Activated CD8-positive, alpha-beta T cell treated with anti-CD3 and anti-CD28 coated beads for 36 hours (primary cell): ENCODE measurements around the gene NRSN1. TPM values are rescaled to one million over a fixed set of nuclear protein-coding genes. Genes with fewer than 3 reads are reported as not detected.

Experiments used
- ATAC-seq: fragments of 200-7000 bp; cut with Tn5 transposase; one replicate; pipeline ENCODE4 v1.10.0; 2021; ENCODE audit warnings: mild to moderate bottlenecking, moderate library complexity
- CTCF ChIA-PET: fragments of 350-600 bp; sonication (Branson Sonifier 250); formaldehyde crosslinking; loops from one replicate; lab custom pipeline; 2021; ENCODE audit warnings: antibody characterized with exemption; lab: Charles Lee
- POLR2A ChIA-PET: fragments of 350-600 bp; sonication (Branson Sonifier 250); formaldehyde crosslinking; loops from one replicate; lab custom pipeline; 2021; ENCODE audit warnings: antibody characterized with exemption; lab: Charles Lee
- DNase-seq: peaks from one replicate; pipeline ENCODE4 v3.0.0-alpha.2; 2020
- H3K27ac Mint-ChIP-seq: one replicate; pipeline ENCODE4 v1.8.0; 2021; ENCODE audit warnings: mild to moderate bottlenecking, mixed read lengths
- H3K27me3 Mint-ChIP-seq: one replicate; pipeline ENCODE4 v1.8.0; 2021; ENCODE audit warnings: mixed read lengths
- H3K36me3 Mint-ChIP-seq: one replicate; pipeline ENCODE4 v1.8.0; 2021; ENCODE audit warnings: low read depth, mixed read lengths
- H3K4me1 Mint-ChIP-seq: one replicate; pipeline ENCODE4 v1.8.0; 2021; ENCODE audit warnings: low read depth, mixed read lengths
- H3K4me3 Mint-ChIP-seq: one replicate; pipeline ENCODE4 v1.8.0; 2021; ENCODE audit warnings: mild to moderate bottlenecking, moderate library complexity, mixed read lengths
- H3K9me3 Mint-ChIP-seq: one replicate; pipeline ENCODE4 v1.8.0; 2021; ENCODE audit warnings: mixed read lengths
- intact Hi-C: fragments of 100-400 bp; cut with micrococcal nuclease; formaldehyde crosslinking; loops from one replicate; pipeline ENCODE4 v1.10.0; 2022
- total RNA-seq, 2 experiments: library from RNA; stranded (reverse); gene quantifications; one replicate each; pipeline ENCODE4 v1.2.3, GENCODE V29; 2021
- TF ChIP-seq, protein P1 (sequence below): fragments of 200-600 bp; IDR thresholded peaks from one replicate; pipeline ENCODE4 v1.8.0; 2022; ENCODE audit warnings: antibody characterized with exemption, mild to moderate bottlenecking

The NRSN1 gene
- total RNA-seq, 2 experiments from 2014 or later = not detected

- CTCF ChIA-PET = no interaction called here
- intact Hi-C loops = no loop called here
- Mint-ChIP-seq H3K27me3 (peaks cover 4% of the 10 kb centered on the region), H3K9me3 (no peaks in the 10 kb centered on the region), H3K36me3 (no peaks in the 10 kb centered on the region), H3K4me3 (no peak overlapping the region), H3K4me1 (no peaks in the 10 kb centered on the region), H3K27ac (no peak overlapping the region)
- DNase-seq (no peak), ATAC-seq (no peak)
- POLR2A ChIA-PET = no interaction called here
- TF ChIP-seq, protein P1, sequence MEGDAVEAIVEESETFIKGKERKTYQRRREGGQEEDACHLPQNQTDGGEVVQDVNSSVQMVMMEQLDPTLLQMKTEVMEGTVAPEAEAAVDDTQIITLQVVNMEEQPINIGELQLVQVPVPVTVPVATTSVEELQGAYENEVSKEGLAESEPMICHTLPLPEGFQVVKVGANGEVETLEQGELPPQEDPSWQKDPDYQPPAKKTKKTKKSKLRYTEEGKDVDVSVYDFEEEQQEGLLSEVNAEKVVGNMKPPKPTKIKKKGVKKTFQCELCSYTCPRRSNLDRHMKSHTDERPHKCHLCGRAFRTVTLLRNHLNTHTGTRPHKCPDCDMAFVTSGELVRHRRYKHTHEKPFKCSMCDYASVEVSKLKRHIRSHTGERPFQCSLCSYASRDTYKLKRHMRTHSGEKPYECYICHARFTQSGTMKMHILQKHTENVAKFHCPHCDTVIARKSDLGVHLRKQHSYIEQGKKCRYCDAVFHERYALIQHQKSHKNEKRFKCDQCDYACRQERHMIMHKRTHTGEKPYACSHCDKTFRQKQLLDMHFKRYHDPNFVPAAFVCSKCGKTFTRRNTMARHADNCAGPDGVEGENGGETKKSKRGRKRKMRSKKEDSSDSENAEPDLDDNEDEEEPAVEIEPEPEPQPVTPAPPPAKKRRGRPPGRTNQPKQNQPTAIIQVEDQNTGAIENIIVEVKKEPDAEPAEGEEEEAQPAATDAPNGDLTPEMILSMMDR = no peak
These were observed 20.8 kb upstream of the NRSN1 start for GRCh38 chr6:24105191-24105590.

DNA sequence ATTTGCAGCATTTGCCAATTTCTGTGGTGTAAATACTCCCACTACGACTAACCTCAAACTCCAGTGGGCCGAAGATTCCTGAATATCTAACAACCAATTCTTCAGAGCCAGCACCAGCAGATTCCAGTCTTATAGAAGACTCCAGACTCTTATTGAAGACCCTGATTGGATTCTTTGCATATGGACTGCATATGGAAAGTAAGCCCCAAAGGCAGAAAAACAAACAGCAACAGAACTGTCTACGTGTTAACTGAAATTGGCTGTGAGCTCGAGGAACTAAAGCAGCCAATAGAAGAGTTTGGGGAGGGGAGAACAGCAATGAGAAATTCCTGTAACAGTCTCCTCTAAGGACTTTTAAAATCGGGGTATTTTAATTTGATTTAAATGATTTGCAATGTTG lies 19.7 kb upstream of the NRSN1 start:
- no peak overlapping the region for H3K4me3 Mint-ChIP-seq
- TF ChIP-seq, protein P1 = no peak
- no peaks in the 10 kb centered on the region for H3K4me1 Mint-ChIP-seq
- CTCF ChIA-PET = no interaction called here
- no peak overlapping the region for H3K27ac Mint-ChIP-seq
- ATAC-seq (no peak), DNase-seq (no peak)
- peaks cover 4% of the 10 kb centered on the region for H3K27me3 Mint-ChIP-seq
- H3K36me3 Mint-ChIP-seq = no peaks in the 10 kb centered on the region
- intact Hi-C loops = no loop called here
- no peaks in the 10 kb centered on the region for H3K9me3 Mint-ChIP-seq
- POLR2A ChIA-PET = no interaction called here

DNA sequence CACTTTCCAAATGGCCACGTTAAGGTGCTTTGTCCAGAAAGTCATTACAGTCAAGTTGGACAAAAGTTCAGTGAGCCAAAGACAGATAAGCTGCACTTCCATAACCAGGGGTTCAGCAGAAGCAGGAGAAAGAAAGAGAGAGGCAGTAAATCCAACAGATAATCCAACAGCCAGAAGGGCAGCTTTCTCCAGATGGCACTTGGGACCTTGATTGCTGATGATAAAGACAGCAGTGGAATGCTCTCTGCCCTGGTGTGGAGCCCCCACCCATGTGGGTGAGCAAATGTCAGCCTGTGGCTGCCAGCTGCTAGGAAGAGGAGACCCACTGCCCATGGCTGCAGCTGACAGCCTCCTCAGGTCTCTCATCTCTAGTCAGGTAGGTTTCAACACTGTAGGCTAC lies 18.7 kb upstream of the NRSN1 start:
- DNase-seq (no peak), ATAC-seq (no peak)
- Mint-ChIP-seq H3K27ac (no peak overlapping the region), H3K4me1 (no peaks in the 10 kb centered on the region), H3K36me3 (no peaks in the 10 kb centered on the region), H3K4me3 (no peak overlapping the region), H3K9me3 (no peaks in the 10 kb centered on the region), H3K27me3 (peaks cover 2% of the 10 kb centered on the region)
- CTCF ChIA-PET = no interaction called here
- TF ChIP-seq, protein P1 = no peak
- POLR2A ChIA-PET = no interaction called here
- intact Hi-C loops = no loop called here

DNA sequence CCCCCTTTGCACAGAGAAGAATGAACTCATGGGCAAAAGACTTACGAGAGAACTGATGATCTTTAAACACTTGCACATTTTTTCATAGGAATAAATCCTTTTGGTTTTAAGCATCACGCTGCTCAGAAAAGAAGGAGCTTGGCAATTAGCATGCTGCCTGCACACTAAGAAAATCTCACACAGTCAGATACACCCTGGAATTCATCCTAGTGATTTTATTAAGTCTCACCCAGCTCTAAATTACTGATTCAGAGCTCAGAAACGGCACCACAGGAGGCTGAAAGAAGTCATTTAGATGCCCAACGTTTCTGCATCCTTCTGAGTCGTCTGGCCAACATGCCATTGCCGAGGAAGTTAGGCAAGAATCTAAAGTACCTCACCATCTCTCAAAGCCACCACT lies 18.0 kb upstream of the NRSN1 start:
- CTCF ChIA-PET = no interaction called here
- POLR2A ChIA-PET = no interaction called here
- H3K27me3 Mint-ChIP-seq = peaks cover 2% of the 10 kb centered on the region
- no peaks in the 10 kb centered on the region for H3K4me1 Mint-ChIP-seq
- ATAC-seq = no peak
- TF ChIP-seq, protein P1 = no peak
- no peak overlapping the region for H3K27ac Mint-ChIP-seq
- no peak overlapping the region for H3K4me3 Mint-ChIP-seq
- H3K9me3 Mint-ChIP-seq = no peaks in the 10 kb centered on the region
- intact Hi-C loops = no loop called here
- DNase-seq = no peak
- no peaks in the 10 kb centered on the region for H3K36me3 Mint-ChIP-seq

DNA sequence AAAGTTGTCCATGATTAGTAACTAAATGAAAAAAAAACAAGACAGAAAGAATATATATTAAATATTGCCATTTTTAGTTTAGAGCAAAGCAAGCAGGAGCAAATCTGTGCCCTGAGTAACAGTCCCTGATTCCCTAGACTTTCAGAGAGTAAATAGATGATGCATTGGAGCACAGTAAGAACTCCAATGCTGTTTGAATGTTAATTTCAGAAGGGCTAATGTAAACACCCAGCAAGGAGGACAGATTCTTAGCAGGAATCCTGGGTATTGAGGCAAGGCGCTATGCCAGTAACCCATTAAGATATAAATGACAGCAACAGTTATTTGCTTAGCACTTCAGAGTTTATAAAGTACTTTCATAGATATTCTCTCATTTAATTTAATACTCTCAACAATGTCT lies 15.6 kb upstream of the NRSN1 start:
- H3K9me3 Mint-ChIP-seq = no peaks in the 10 kb centered on the region

More for the DNA sequence above, 15.6 kb upstream of the NRSN1 start:
- H3K4me1 Mint-ChIP-seq = no peaks in the 10 kb centered on the region
- intact Hi-C loops = no loop called here
- TF ChIP-seq, protein P1 = no peak
- H3K27me3 Mint-ChIP-seq = peaks cover 2% of the 10 kb centered on the region
- CTCF ChIA-PET = no interaction called here
- H3K27ac Mint-ChIP-seq = no peak overlapping the region
- ATAC-seq (no peak), DNase-seq (no peak)
- H3K36me3 Mint-ChIP-seq = no peaks in the 10 kb centered on the region
- POLR2A ChIA-PET = interaction anchor here (0.7 kb wide), 1 partner anchor 315 kb away, joined by 3 read pairs; no protein-coding TSS in a partner anchor
- H3K4me3 Mint-ChIP-seq = no peak overlapping the region
